GM23338 (cell line): Measurements from ENCODE around the gene PPP1R37. TPM values are rescaled to one million over a fixed set of nuclear protein-coding genes. Genes with fewer than 3 reads are reported as not detected.

ENCODE experiments used
- ATAC-seq: fragments of 200-7000 bp; cut with Tn5 transposase; 3 replicates; pipeline ENCODE4 v1.9.1; 2020
- DNase-seq: peaks from one replicate; pipeline ENCODE4 v3.0.0-alpha.2; 2015; ENCODE audit warnings: low spot score
- H2AFZ ChIP-seq: fragments of 200-600 bp; sonication (generic); 2 replicates; pipeline ENCODE4 v1.8.0; 2016; ENCODE audit warnings: antibody characterized with exemption, mild to moderate bottlenecking, moderate library complexity
- H3F3A ChIP-seq: fragments of 200-600 bp; sonication (generic); replicated peaks from 2 replicates; pipeline ENCODE4 v1.8.0; 2017; ENCODE audit warnings: antibody characterized with exemption, mixed run types, low read depth
- H3K27ac ChIP-seq: fragments of 200-600 bp; sonication (generic); 2 replicates; pipeline ENCODE4 v1.6.1; 2016; ENCODE audit warnings: low read depth
- H3K27me3 ChIP-seq: fragments of 200-600 bp; sonication (generic); 2 replicates; pipeline ENCODE4 v1.8.0; 2016; ENCODE audit warnings: mild to moderate bottlenecking, mixed run types, moderate library complexity; ENCODE audit not compliant: insufficient read depth
- H3K36me3 ChIP-seq: fragments of 200-600 bp; sonication (generic); 2 replicates; pipeline ENCODE4 v1.8.0; 2016; ENCODE audit warnings: mild to moderate bottlenecking; ENCODE audit not compliant: insufficient read depth
- H3K4me1 ChIP-seq: fragments of 200-600 bp; sonication (generic); 2 replicates; pipeline ENCODE4 v1.8.0; 2016; ENCODE audit warnings: mild to moderate bottlenecking, moderate library complexity; ENCODE audit not compliant: insufficient read depth
- H3K4me2 ChIP-seq: fragments of 200-600 bp; sonication (generic); 2 replicates; pipeline ENCODE4 v1.7.1; 2017; ENCODE audit warnings: mixed run types
- H3K4me3 ChIP-seq: fragments of 200-600 bp; sonication (generic); 2 replicates; pipeline ENCODE4 v1.6.1; 2016; ENCODE audit warnings: mixed run types
- H3K79me2 ChIP-seq: fragments of 200-600 bp; sonication (generic); replicated peaks from 2 replicates; pipeline ENCODE4 v1.8.0; 2017; ENCODE audit warnings: mild to moderate bottlenecking; ENCODE audit not compliant: insufficient read depth
- H3K9me2 ChIP-seq: fragments of 200-600 bp; sonication (generic); 2 replicates; pipeline ENCODE4 v1.8.0; 2017; ENCODE audit not compliant: insufficient read depth
- H4K20me1 ChIP-seq: fragments of 200-600 bp; sonication (generic); replicated peaks from 2 replicates; pipeline ENCODE4 v1.8.0; 2017; ENCODE audit warnings: mild to moderate bottlenecking; ENCODE audit not compliant: insufficient read depth
- H3K27ac Mint-ChIP-seq: 2 replicates; pipeline ENCODE4 v1.8.0; 2020; ENCODE audit warnings: inconsistent platforms, mild to moderate bottlenecking, moderate library complexity, mixed read lengths
- H3K27me3 Mint-ChIP-seq: 3 replicates; pipeline ENCODE4 v1.8.0; 2022; ENCODE audit warnings: low read depth, mild to moderate bottlenecking, moderate library complexity, mixed read lengths, inconsistent platforms; ENCODE audit not compliant: insufficient read depth, poor library complexity
- H3K36me3 Mint-ChIP-seq: 3 replicates; pipeline ENCODE4 v1.8.0; 2021; ENCODE audit warnings: low read depth, mild to moderate bottlenecking, inconsistent platforms, moderate library complexity, mixed read lengths
- H3K4me1 Mint-ChIP-seq: 3 replicates; pipeline ENCODE4 v1.8.0; 2020; ENCODE audit warnings: mild to moderate bottlenecking, inconsistent platforms, mixed read lengths
- H3K4me3 Mint-ChIP-seq: 3 replicates; pipeline ENCODE4 v1.8.0; 2021; ENCODE audit warnings: moderate library complexity, mild to moderate bottlenecking, inconsistent platforms, mixed read lengths
- H3K9me3 Mint-ChIP-seq: 3 replicates; pipeline ENCODE4 v1.8.0; 2020; ENCODE audit warnings: moderate library complexity, mild to moderate bottlenecking, inconsistent platforms, mixed read lengths
- CREB1 ChIP-seq: fragments of 250-450 bp; sonication (Bioruptor Pico); IDR thresholded peaks from 2 replicates; pipeline ENCODE4 v1.5.0; 2020; ENCODE audit warnings: low read depth, mild to moderate bottlenecking, moderate library complexity
- CTCF ChIP-seq, 2 experiments: fragments of 200-600 bp in 1 of 2; sonication (generic) in 1 of 2; conservative IDR thresholded peaks; 2 replicates each; pipeline versions ENCODE4 v1.5.1 to v1.6.1; 2016 to 2017; ENCODE audit warnings: antibody characterized with exemption in 2 of 2, low read depth in 2 of 2, mild to moderate bottlenecking in 2 of 2, moderate library complexity in 1 of 2
- ETS1 ChIP-seq: IDR thresholded peaks from 2 replicates; pipeline ENCODE4 v1.6.1; 2016; ENCODE audit warnings: antibody characterized with exemption
- EZH2 ChIP-seq: fragments of 200-600 bp; sonication (generic); IDR thresholded peaks from one replicate; pipeline ENCODE4 v1.8.0; 2017; ENCODE audit warnings: antibody characterized with exemption, mild to moderate bottlenecking, low read depth; ENCODE audit not compliant: unreplicated experiment
- JUNB ChIP-seq: IDR thresholded peaks from one replicate; pipeline ENCODE4 v1.6.1; 2016; ENCODE audit warnings: antibody characterized with exemption; ENCODE audit not compliant: unreplicated experiment
- NANOG ChIP-seq: IDR thresholded peaks from 2 replicates; pipeline ENCODE4 v1.6.1; 2016; ENCODE audit warnings: antibody characterized with exemption, borderline replicate concordance
- POLR2AphosphoS5 ChIP-seq: IDR thresholded peaks from 2 replicates; pipeline ENCODE4 v1.6.1; 2016; ENCODE audit warnings: antibody characterized with exemption, low read depth
- STAT1 ChIP-seq: IDR thresholded peaks from one replicate; pipeline ENCODE4 v1.6.1; 2016; ENCODE audit warnings: antibody characterized with exemption; ENCODE audit not compliant: unreplicated experiment
- ZNF114 ChIP-seq: fragments of 250-450 bp; sonication (Bioruptor Pico); IDR thresholded peaks from 2 replicates; pipeline ENCODE4 v1.5.0; 2020; ENCODE audit warnings: mild to moderate bottlenecking, moderate library complexity
- ZNF331 ChIP-seq: fragments of 250-450 bp; sonication (Bioruptor Pico); IDR thresholded peaks from 2 replicates; pipeline ENCODE4 v1.5.0; 2020; ENCODE audit warnings: low read depth, mild to moderate bottlenecking, moderate library complexity
- polyA plus RNA-seq: library from polyadenylated mRNA; unstranded; fragments of >200 nt; fragmentation: Nextera tagmentation; extraction: Ambion mirVana; gene quantifications from 2 replicates; pipeline ENCODE4 v1.2.1, GENCODE V29; 2016
- total RNA-seq: library from RNA; depleted of rRNA; stranded (reverse); fragments of >200 nt; shearing (Covaris generic); gene quantifications from 2 replicates; pipeline ENCODE4 v1.2.3, GENCODE V29; 2014
- TF ChIP-seq, protein P1 (sequence below): IDR thresholded peaks from one replicate; pipeline ENCODE4 v1.6.1; 2018; ENCODE audit warnings: antibody characterized with exemption; ENCODE audit not compliant: unreplicated experiment

PPP1R37 gene
- total and polyA plus RNA-seq, 2 experiments from 2014 or later: 6.9 to 47.2 TPM

DNA sequence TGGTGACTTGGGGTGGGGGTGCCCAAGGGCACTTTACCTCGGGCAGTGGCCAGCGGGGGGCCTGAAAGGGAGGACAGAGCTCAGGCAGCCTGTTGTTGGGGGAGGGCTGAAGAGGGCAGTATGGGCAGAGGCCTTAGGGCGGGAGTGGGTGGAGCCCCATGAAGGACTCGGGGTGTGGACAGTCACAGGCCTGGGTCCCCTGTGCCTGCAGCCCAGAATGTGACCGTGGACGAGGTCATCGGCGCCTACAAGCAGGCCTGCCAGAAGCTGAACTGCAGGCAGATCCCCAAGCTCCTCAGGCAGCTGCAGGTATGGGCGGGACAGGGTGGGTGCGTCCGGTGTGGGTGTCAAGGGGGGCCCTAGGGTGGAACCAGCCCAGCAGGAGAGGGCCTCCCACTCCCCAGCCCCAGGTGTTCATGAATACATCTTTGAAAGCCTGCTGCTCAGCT lies 45.3 kb downstream of the PPP1R37 start (continued):
- TF ChIP-seq CTCF (conservative IDR thresholded peaks at IDR 0.05; ENCODE audit: low read depth in 2 of 2): no peak
- no peak for TF ChIP-seq NANOG
- TF ChIP-seq EZH2: no peak
- TF ChIP-seq ZNF114 (CRISPR knock-in tag): no peak
- no peak for TF ChIP-seq ETS1
- TF ChIP-seq STAT1: no peak
- TF ChIP-seq CREB1: no peak
- TF ChIP-seq POLR2AphosphoS5: no peak
- TF ChIP-seq, protein P1, sequence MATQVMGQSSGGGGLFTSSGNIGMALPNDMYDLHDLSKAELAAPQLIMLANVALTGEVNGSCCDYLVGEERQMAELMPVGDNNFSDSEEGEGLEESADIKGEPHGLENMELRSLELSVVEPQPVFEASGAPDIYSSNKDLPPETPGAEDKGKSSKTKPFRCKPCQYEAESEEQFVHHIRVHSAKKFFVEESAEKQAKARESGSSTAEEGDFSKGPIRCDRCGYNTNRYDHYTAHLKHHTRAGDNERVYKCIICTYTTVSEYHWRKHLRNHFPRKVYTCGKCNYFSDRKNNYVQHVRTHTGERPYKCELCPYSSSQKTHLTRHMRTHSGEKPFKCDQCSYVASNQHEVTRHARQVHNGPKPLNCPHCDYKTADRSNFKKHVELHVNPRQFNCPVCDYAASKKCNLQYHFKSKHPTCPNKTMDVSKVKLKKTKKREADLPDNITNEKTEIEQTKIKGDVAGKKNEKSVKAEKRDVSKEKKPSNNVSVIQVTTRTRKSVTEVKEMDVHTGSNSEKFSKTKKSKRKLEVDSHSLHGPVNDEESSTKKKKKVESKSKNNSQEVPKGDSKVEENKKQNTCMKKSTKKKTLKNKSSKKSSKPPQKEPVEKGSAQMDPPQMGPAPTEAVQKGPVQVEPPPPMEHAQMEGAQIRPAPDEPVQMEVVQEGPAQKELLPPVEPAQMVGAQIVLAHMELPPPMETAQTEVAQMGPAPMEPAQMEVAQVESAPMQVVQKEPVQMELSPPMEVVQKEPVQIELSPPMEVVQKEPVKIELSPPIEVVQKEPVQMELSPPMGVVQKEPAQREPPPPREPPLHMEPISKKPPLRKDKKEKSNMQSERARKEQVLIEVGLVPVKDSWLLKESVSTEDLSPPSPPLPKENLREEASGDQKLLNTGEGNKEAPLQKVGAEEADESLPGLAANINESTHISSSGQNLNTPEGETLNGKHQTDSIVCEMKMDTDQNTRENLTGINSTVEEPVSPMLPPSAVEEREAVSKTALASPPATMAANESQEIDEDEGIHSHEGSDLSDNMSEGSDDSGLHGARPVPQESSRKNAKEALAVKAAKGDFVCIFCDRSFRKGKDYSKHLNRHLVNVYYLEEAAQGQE: no peak
- TF ChIP-seq JUNB: no peak

- Histone ChIP-seq H4K20me1 (peaks cover 3% of the 10 kb centered on the region; the same call in 1 of the 2 replicates), H3K4me1 (peaks cover 15% of the 10 kb centered on the region; the same call in 1 of the 2 replicates), H3K4me3 (no peak overlapping the region), H3K27me3 (no peaks in the 10 kb centered on the region), H3K27ac (no peak overlapping the region), H3K79me2 (peaks cover 41% of the 10 kb centered on the region), H2AFZ (no peak overlapping the region), H3K4me2 (no peak overlapping the region), H3K36me3 (no peaks in the 10 kb centered on the region), H3F3A (no peaks in the 10 kb centered on the region), H3K9me2 (no peaks in the 10 kb centered on the region)
- H3K4me1 Mint-ChIP-seq: peaks cover 24% of the 10 kb centered on the region
- peaks cover 15% of the 10 kb centered on the region for H3K27me3 Mint-ChIP-seq
- no peak overlapping the region for H3K27ac Mint-ChIP-seq
- DNase-seq (no peak), ATAC-seq (no peak)
- no peak overlapping the region for H3K4me3 Mint-ChIP-seq
- H3K36me3 Mint-ChIP-seq: peaks cover 18% of the 10 kb centered on the region
- TF ChIP-seq ZNF331 (CRISPR knock-in tag): no peak
- TF ChIP-seq CREB1: no peak
- no peaks in the 10 kb centered on the region; the same call in 2 of the 3 replicates for H3K9me3 Mint-ChIP-seq
Measured at GRCh38 chr19:45139286-45140143, 46.5 kb downstream of the PPP1R37 start.
